NOMO-1 (cell line): ENCODE results near the gene SOX10.
"Not testable (repeated sequence)": the region's sequence is repeated elsewhere in the genome, so short reads cannot be mapped to it uniquely, and the experiment has no call there.

Experiments
- DNase-seq, 2 experiments: peaks; one replicate each; lab custom pipeline; 2025; ENCODE audit not compliant: unreplicated experiment in 2 of 2; lab: John Stamatoyannopoulos, UW

SOX10 gene

GRCh38 chr22:37965940-37966664 lies 18.3 kb downstream of the SOX10 start:
- DNase-seq: no peak

- no peak for DNase-seq
Observed at GRCh38 chr22:37961062-37961461, 23.3 kb downstream of the SOX10 start.

- no peak for DNase-seq
Observed at GRCh38 chr22:37959231-37959825, 25.0 kb downstream of the SOX10 start.

GRCh38 chr22:37957232-37957631 lies 27.1 kb downstream of the SOX10 start:
- no peak for DNase-seq

- DNase-seq: not testable (repeated sequence)
Observed at GRCh38 chr22:37955825-37956397, 28.4 kb downstream of the SOX10 start.

GRCh38 chr22:37954686-37955085 lies 29.7 kb downstream of the SOX10 start:
- DNase-seq: no peak

- peak; percentile 91 to 95 for DNase-seq
Observed at GRCh38 chr22:37953437-37954179, 30.7 kb downstream of the SOX10 start, which contains the start of the genes C22orf23 and POLR2F. C22orf23 (minus strand) TSS chr22:37953601; CDS start chr22:37953149, 452 bp downstream. POLR2F (plus strand) TSS chr22:37953699; CDS start chr22:37953788, 89 bp downstream.

- DNase-seq: peak in 1 of 2 experiments; percentile 63
Observed at GRCh38 chr22:37953062-37953436, 31.3 kb downstream of the SOX10 start.

GRCh38 chr22:37952629-37953028 lies 31.7 kb downstream of the SOX10 start:
- not testable (repeated sequence) for DNase-seq

- no peak for DNase-seq
Observed at GRCh38 chr22:37951305-37951704, 33.0 kb downstream of the SOX10 start.

- DNase-seq: not testable (repeated sequence)
Observed at GRCh38 chr22:37947142-37947795, 37.1 kb downstream of the SOX10 start.

GRCh38 chr22:37944423-37944822 lies 39.9 kb downstream of the SOX10 start:
- DNase-seq: not testable (repeated sequence)

- DNase-seq: no peak
Observed at GRCh38 chr22:37943825-37944198, 40.5 kb downstream of the SOX10 start.

GRCh38 chr22:37943136-37943824 lies 41.1 kb downstream of the SOX10 start:
- no peak for DNase-seq

GRCh38 chr22:37942133-37942532 lies 42.2 kb downstream of the SOX10 start:
- DNase-seq: no peak

GRCh38 chr22:37940698-37941376 lies 43.5 kb downstream of the SOX10 start:
- DNase-seq: peak; percentile 38 to 47

GRCh38 chr22:37933711-37934376 lies 50.5 kb downstream of the SOX10 start:
- peak; percentile 66 to 85 for DNase-seq

GRCh38 chr22:37932821-37933578 lies 51.4 kb downstream of the SOX10 start:
- no peak for DNase-seq
